ENCODE data around the gene GPR42.
"Not testable (repeated sequence)": the region's sequence is repeated elsewhere in the genome, so short reads cannot be mapped to it uniquely, and the experiment has no call there.

GPR42 gene

GRCh38 chr19:35396240-35396885 is 25.5 kb downstream of the GPR42 start:
- no peak for DNase-seq

- DNase-seq: no peak
These were observed 26.2 kb downstream of the GPR42 start for GRCh38 chr19:35397064-35397463.

GRCh38 chr19:35398570-35398969 is 27.7 kb downstream of the GPR42 start:
- no peak for DNase-seq

GRCh38 chr19:35399231-35399630 is 28.4 kb downstream of the GPR42 start:
- no peak for DNase-seq

GRCh38 chr19:35399948-35400772 is 29.3 kb downstream of the GPR42 start:
- no peak for DNase-seq

- DNase-seq: no peak
These were observed 29.9 kb downstream of the GPR42 start for GRCh38 chr19:35400773-35401100.

GRCh38 chr19:35401416-35401815 is 30.5 kb downstream of the GPR42 start:
- DNase-seq: not testable (repeated sequence)

- peak in 1 of 5 experiments; percentile 86 for DNase-seq
These were observed 32.4 kb downstream of the GPR42 start for GRCh38 chr19:35403116-35403760.

GRCh38 chr19:35404879-35405622 is 34.2 kb downstream of the GPR42 start:
- peak in 2 of 5 experiments; percentile 25 to 82 for DNase-seq

- no peak for DNase-seq
These were observed 36.8 kb downstream of the GPR42 start for GRCh38 chr19:35407619-35408018.

GRCh38 chr19:35408284-35409171 is 37.7 kb downstream of the GPR42 start:
- DNase-seq: no peak

GRCh38 chr19:35409191-35409590 is 38.3 kb downstream of the GPR42 start:
- DNase-seq: no peak

GRCh38 chr19:35410487-35410886 is 39.6 kb downstream of the GPR42 start:
- no peak for DNase-seq

- DNase-seq: no peak
These were observed 43.6 kb downstream of the GPR42 start for GRCh38 chr19:35414442-35414841.

- DNase-seq: no peak
These were observed 45.5 kb downstream of the GPR42 start for GRCh38 chr19:35416331-35416730.

GRCh38 chr19:35417278-35417677 is 46.4 kb downstream of the GPR42 start:
- no peak for DNase-seq

GRCh38 chr19:35417713-35418534 is 47.1 kb downstream of the GPR42 start:
- no peak for DNase-seq

- no peak for DNase-seq
These were observed 48.2 kb downstream of the GPR42 start for GRCh38 chr19:35419046-35419445.

GRCh38 chr19:35419805-35420204 is 48.9 kb downstream of the GPR42 start:
- no peak for DNase-seq

- DNase-seq: no peak
These were observed 50.5 kb downstream of the GPR42 start for GRCh38 chr19:35421362-35421761.
